Ovary (tissue), 3 donors: ENCODE measurements around the gene MCM3AP.

Experiments
- EP300 ChIP-seq: sonication (generic); formaldehyde crosslinking; IDR thresholded peaks from one replicate; pipeline ENCODE4 v1.6.1; 2017; ENCODE audit warnings: antibody characterized with exemption
- POLR2A ChIP-seq: fragments of 450-650 bp; IDR thresholded peaks from one replicate; pipeline ENCODE4 v1.6.1; 2017; ENCODE audit warnings: antibody characterized with exemption, mild to moderate bottlenecking, moderate library complexity
- TF ChIP-seq, protein P1 (sequence below), 3 donors: fragments of 450-650 bp in 2 of 3; fragments of 200-600 bp in 1 of 3; IDR thresholded peaks; one replicate each; pipeline versions ENCODE4 v1.5.1 to v1.8.0; 2016 to 2022; ENCODE audit warnings: antibody characterized with exemption in 3 of 3, mild to moderate bottlenecking in 1 of 3
- donor health status: DM: no; HTN: no; CAD: no.

GRCh38 chr21:46211376-46211775 lies 74.0 kb downstream of the MCM3AP start:
- TF ChIP-seq, protein P1, sequence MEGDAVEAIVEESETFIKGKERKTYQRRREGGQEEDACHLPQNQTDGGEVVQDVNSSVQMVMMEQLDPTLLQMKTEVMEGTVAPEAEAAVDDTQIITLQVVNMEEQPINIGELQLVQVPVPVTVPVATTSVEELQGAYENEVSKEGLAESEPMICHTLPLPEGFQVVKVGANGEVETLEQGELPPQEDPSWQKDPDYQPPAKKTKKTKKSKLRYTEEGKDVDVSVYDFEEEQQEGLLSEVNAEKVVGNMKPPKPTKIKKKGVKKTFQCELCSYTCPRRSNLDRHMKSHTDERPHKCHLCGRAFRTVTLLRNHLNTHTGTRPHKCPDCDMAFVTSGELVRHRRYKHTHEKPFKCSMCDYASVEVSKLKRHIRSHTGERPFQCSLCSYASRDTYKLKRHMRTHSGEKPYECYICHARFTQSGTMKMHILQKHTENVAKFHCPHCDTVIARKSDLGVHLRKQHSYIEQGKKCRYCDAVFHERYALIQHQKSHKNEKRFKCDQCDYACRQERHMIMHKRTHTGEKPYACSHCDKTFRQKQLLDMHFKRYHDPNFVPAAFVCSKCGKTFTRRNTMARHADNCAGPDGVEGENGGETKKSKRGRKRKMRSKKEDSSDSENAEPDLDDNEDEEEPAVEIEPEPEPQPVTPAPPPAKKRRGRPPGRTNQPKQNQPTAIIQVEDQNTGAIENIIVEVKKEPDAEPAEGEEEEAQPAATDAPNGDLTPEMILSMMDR (IDR thresholded peaks at IDR 0.05): no peak
- no peak for TF ChIP-seq POLR2A
- TF ChIP-seq EP300: no peak
